Measurements from ENCODE around the gene MOB3B.

DNA sequence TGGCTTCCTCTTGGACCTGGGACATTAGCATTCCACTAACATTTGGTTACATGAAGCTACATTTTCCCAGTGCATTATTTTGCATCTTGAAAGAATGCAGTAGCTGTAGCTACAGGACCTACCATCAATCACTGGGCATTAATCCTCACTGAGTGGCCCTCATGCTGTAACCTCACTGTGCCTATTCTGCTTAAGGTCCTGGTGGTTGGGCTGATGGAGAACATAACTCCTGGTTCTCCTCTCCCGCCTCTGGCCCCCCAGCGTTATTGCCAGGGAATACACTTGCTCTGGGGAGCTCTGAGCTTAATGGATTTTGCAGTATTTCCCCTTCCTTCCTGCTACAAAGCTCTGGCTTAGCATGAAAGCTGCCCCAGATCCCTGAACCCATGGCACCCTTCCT is 121.1 kb downstream of the MOB3B start:
- TF ChIP-seq SP1 (IDR thresholded peaks at IDR 0.05) (no peak), ARNT (IDR thresholded peaks at IDR 0.05) (no peak), BHLHE40 (IDR thresholded peaks at IDR 0.05; ENCODE audit: borderline replicate concordance) (no peak), HDGF (IDR thresholded peaks at IDR 0.05; ENCODE audit: borderline replicate concordance) (no peak), TARDBP (IDR thresholded peaks at IDR 0.05) (no peak)
